GM23248 (cell line): ENCODE data around the gene PRR15.

Source experiments
- EZH2 ChIP-seq: fragments of 200-600 bp; sonication (generic); IDR thresholded peaks from 2 replicates; pipeline ENCODE4 v1.6.1; 2018; ENCODE audit warnings: antibody characterized with exemption, mild to moderate bottlenecking; ENCODE audit not compliant: insufficient read depth, poor library complexity, severe bottlenecking
- EZH2phosphoT487 ChIP-seq: fragments of 200-600 bp; sonication (generic); IDR thresholded peaks from 2 replicates; pipeline ENCODE4 v1.6.1; 2018; ENCODE audit warnings: antibody characterized with exemption, moderate library complexity, mild to moderate bottlenecking, low read depth; ENCODE audit not compliant: insufficient read depth

DNA sequence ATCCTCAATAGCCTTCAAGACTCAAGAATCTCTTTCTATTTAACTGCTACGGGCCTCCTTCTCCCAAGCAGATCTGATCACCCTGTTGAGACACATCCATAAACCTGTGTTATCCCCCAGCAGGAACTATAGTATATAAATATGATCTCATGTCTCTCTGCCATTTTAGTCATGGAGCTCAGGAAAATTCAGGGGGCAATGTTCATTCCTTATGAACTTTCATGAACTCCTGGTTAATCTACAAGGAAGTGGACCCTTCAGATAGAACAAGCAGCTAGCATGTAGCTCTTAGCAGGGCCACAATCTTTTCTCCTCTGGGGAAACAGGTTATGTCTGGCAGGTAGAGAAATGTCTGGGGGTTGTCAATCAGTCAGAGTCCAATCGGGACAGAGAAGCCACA, 8.9 kb downstream of the PRR15 start:
- no peak for TF ChIP-seq EZH2
- TF ChIP-seq EZH2phosphoT487: no peak
